A673 (cell line): ENCODE measurements around the gene ELL2. TPM values are rescaled to one million over a fixed set of nuclear protein-coding genes. Genes with fewer than 3 reads are reported as not detected.

Experiments
- BruUV-seq: library from RNA; stranded (reverse); fragments of 400-500 nt; replicated peaks from 2 replicates; lab custom pipeline; 2021; lab: Mats Ljungman, UMichigan
- CTCF ChIA-PET: fragments of 300-600 bp; sonication (Branson Sonifier 250); formaldehyde crosslinking; loops from one replicate; lab custom pipeline; 2022; ENCODE audit warnings: antibody characterized with exemption; lab: Charles Lee
- POLR2A ChIA-PET: fragments of 300-600 bp; sonication (Branson Sonifier 250); formaldehyde crosslinking; loops from one replicate; lab custom pipeline; 2022; ENCODE audit warnings: antibody characterized with exemption; ENCODE audit not compliant: low non-redundant PET; lab: Charles Lee
- DNase-seq: peaks from one replicate; pipeline ENCODE4 v3.0.0-alpha.2; 2015; ENCODE audit warnings: low spot score
- H3K27ac ChIP-seq: fragments of 200-600 bp; sonication (generic); 2 replicates; pipeline ENCODE4 v1.5.1; 2016; ENCODE audit warnings: mixed run types, low read depth, mild to moderate bottlenecking, mixed read lengths, antibody characterized with exemption, low read length; ENCODE audit not compliant: poor library complexity, severe bottlenecking
- H3K27me3 ChIP-seq: fragments of 200-600 bp; sonication (generic); replicated peaks from 2 replicates; pipeline ENCODE4 v1.6.1; 2017; ENCODE audit warnings: mixed run types, low read depth, mild to moderate bottlenecking, mixed read lengths, antibody characterized with exemption, low read length; ENCODE audit not compliant: insufficient read depth, poor library complexity
- H3K36me3 ChIP-seq: fragments of 200-600 bp; sonication (generic); 2 replicates; pipeline ENCODE4 v1.6.1; 2016; ENCODE audit warnings: mixed run types, mild to moderate bottlenecking, mixed read lengths, antibody characterized with exemption, low read length; ENCODE audit not compliant: insufficient read depth, poor library complexity, severe bottlenecking
- H3K4me1 ChIP-seq: fragments of 200-600 bp; sonication (generic); 2 replicates; pipeline ENCODE4 v1.6.1; 2017; ENCODE audit warnings: mixed run types, mild to moderate bottlenecking, mixed read lengths, antibody characterized with exemption, low read length; ENCODE audit not compliant: insufficient read depth, poor library complexity, severe bottlenecking
- H3K4me3 ChIP-seq: fragments of 200-600 bp; sonication (generic); 2 replicates; pipeline ENCODE4 v1.5.1; 2016; ENCODE audit warnings: low read depth, mixed run types, mild to moderate bottlenecking, mixed read lengths, low read length; ENCODE audit not compliant: poor library complexity, severe bottlenecking
- H3K9me3 ChIP-seq: fragments of 200-600 bp; sonication (generic); 2 replicates; pipeline ENCODE4 v1.6.1; 2016; ENCODE audit warnings: mixed run types, low read depth, mild to moderate bottlenecking, mixed read lengths, antibody characterized with exemption, low read length; ENCODE audit not compliant: poor library complexity, severe bottlenecking
- EZH2 ChIP-seq: fragments of 200-600 bp; sonication (generic); IDR thresholded peaks from 2 replicates; pipeline ENCODE4 v1.6.1; 2017; ENCODE audit warnings: borderline replicate concordance, low read depth, mild to moderate bottlenecking, mixed read lengths, antibody characterized with exemption, low read length; ENCODE audit not compliant: poor library complexity, severe bottlenecking
- intact Hi-C: fragments of 100-400 bp; cut with micrococcal nuclease; formaldehyde crosslinking; loops from one replicate; pipeline ENCODE4 v1.10.0; 2022; ENCODE audit not compliant: unreplicated experiment
- total RNA-seq: library from RNA; stranded (reverse); gene quantifications from 2 replicates; pipeline ENCODE4 v1.2.3, GENCODE V29; 2021
- TF ChIP-seq, protein P1 (sequence below): fragments of 300-800, 200-600 bp; sonication (generic); conservative IDR thresholded peaks from 2 replicates; pipeline ENCODE4 v1.5.1; 2017; ENCODE audit warnings: low read depth, mild to moderate bottlenecking, antibody characterized with exemption, low read length, moderate library complexity, mixed read lengths

Gene ELL2
- total RNA-seq, 1 experiment from 2014 or later, result 12.0 TPM

DNA sequence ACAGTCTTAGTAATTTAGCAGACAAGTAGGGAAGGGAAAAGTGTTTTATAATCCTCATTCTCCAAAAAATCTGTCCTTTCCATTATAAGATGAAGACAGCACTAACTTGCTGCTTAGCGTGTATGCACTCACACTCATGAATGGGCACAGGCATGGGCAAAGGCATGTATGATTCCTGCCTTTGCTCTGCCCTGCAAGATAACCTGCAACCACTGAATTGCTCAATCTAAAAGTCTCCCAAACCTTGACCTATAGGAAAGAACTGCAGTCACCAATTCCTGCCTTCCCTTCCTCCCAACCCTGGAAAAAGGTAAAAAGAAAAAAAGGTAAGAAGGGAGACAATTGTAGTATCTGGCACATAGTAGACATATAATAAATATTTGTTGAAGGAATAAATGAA lies 40.8 kb downstream of the ELL2 start:
- Histone ChIP-seq H3K4me3 (no peak overlapping the region), H3K27ac (no peak overlapping the region), H3K27me3 (no peaks in the 10 kb centered on the region), H3K36me3 (no peaks in the 10 kb centered on the region), H3K9me3 (no peaks in the 10 kb centered on the region), H3K4me1 (no peaks in the 10 kb centered on the region)
- no peak for DNase-seq
- POLR2A ChIA-PET, result no interaction called here
- no TSS peak for BruUV-seq
- intact Hi-C loops, result no loop called here
- CTCF ChIA-PET, result no interaction called here
- TF ChIP-seq EZH2, result no peak

DNA sequence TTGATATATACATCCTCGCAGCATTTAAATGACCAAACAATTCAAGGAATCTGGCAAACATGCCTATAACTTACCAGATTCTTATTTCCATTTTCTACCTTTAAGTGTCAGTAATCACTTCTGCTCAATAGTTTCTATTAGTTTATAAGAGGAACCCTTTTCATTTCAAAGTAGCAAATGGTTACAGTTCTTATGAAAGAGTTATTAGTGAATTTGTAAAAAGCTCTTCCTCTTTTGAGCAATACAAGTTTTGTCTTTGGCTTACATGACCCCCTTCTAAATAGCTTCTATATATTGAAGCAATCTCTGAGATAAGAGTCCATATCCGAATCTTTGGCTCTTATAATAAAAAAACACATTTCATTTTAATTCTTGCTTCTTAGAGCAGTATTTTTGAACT lies 42.0 kb downstream of the ELL2 start:
- intact Hi-C loops, result no loop called here
- no peak for DNase-seq
- TF ChIP-seq, protein P1, sequence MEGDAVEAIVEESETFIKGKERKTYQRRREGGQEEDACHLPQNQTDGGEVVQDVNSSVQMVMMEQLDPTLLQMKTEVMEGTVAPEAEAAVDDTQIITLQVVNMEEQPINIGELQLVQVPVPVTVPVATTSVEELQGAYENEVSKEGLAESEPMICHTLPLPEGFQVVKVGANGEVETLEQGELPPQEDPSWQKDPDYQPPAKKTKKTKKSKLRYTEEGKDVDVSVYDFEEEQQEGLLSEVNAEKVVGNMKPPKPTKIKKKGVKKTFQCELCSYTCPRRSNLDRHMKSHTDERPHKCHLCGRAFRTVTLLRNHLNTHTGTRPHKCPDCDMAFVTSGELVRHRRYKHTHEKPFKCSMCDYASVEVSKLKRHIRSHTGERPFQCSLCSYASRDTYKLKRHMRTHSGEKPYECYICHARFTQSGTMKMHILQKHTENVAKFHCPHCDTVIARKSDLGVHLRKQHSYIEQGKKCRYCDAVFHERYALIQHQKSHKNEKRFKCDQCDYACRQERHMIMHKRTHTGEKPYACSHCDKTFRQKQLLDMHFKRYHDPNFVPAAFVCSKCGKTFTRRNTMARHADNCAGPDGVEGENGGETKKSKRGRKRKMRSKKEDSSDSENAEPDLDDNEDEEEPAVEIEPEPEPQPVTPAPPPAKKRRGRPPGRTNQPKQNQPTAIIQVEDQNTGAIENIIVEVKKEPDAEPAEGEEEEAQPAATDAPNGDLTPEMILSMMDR, result no peak
- no peak for TF ChIP-seq EZH2
- no peaks in the 10 kb centered on the region for H3K4me1 ChIP-seq
- ChIA-PET CTCF (no interaction called here), POLR2A (no interaction called here)
- H3K36me3 ChIP-seq, result no peaks in the 10 kb centered on the region
- no peak overlapping the region for H3K4me3 ChIP-seq
- H3K27me3 ChIP-seq, result no peaks in the 10 kb centered on the region
- H3K9me3 ChIP-seq, result no peaks in the 10 kb centered on the region
- BruUV-seq, result no TSS peak
- no peak overlapping the region for H3K27ac ChIP-seq

DNA sequence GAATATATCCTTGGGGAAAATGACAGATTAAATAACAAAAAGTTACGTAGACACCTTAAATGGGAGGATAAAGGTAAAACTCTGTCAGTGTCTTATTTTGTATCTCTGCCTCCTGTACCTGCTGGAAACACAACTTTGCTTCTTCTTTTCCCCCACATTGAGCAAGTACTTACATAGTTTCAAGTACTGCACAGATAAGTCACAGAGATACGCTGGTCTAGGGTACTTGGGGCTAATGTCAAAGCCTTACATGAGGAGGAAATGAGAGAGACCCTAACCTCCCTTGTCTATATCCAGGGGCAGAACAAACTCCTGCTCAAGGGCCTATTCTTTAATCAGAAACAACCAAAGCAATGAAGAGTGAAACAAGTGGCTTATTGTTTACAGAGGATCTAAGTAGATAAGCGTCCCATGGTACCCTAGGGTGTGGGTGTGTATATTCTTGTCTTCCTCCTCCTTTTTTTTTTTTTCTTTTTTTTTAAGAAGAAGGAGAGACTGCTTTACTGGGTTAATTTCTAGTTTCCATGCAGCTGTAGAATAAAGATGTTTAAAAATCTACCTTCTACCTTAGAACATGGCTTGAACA lies 43.1 kb downstream of the ELL2 start:
- intact Hi-C loops, result no loop called here
- POLR2A ChIA-PET, result no interaction called here
- Histone ChIP-seq H3K4me3 (no peak overlapping the region), H3K27me3 (no peaks in the 10 kb centered on the region), H3K27ac (no peak overlapping the region), H3K9me3 (no peaks in the 10 kb centered on the region), H3K36me3 (no peaks in the 10 kb centered on the region), H3K4me1 (no peaks in the 10 kb centered on the region)
- DNase-seq, result no peak
- CTCF ChIA-PET, result no interaction called here
- TF ChIP-seq, protein P1, result no peak
- no peak for TF ChIP-seq EZH2
- no TSS peak for BruUV-seq

DNA sequence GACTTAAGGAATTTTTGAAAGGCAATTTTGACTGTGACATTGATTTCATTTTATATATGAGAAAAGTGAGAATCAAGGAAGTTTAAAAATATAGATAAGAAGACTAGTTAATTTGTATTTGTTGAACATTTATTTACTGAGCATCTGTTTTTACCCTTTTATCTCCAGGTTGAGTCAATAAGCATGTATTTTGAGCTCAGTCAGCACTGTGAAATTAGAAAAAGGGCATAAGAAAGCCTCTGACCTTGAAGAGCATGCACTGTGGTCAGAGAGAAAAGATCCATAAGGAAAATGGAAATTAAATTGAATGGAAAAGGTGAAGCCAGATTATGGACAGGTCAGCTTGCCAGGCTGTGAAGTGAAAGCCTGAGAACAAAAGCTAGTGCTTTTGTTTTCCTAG lies 44.4 kb downstream of the ELL2 start:
- DNase-seq, result no peak
- no TSS peak for BruUV-seq
- ChIA-PET POLR2A (no interaction called here), CTCF (no interaction called here)
- no peaks in the 10 kb centered on the region for H3K4me1 ChIP-seq
- no peaks in the 10 kb centered on the region for H3K36me3 ChIP-seq
- no peak overlapping the region for H3K27ac ChIP-seq
- no peaks in the 10 kb centered on the region for H3K27me3 ChIP-seq
- no peak for TF ChIP-seq EZH2
- TF ChIP-seq, protein P1, result no peak
- H3K4me3 ChIP-seq, result no peak overlapping the region
- intact Hi-C loops, result no loop called here
- no peaks in the 10 kb centered on the region for H3K9me3 ChIP-seq
